GM18505 (cell line): ENCODE data around the gene CCDC106.
A peak's percentile ranks its signal among the peaks of the same experiment; 100 is the strongest.

ENCODE experiments used
- ATAC-seq: cut with Tn5 transposase; IDR thresholded peaks from one replicate; pipeline ENCODE4 v1.9.1; 2021; ENCODE audit not compliant: unreplicated experiment
- POLR2A ChIP-seq: IDR thresholded peaks from 4 replicates; pipeline ENCODE4 v1.6.1; 2011; ENCODE audit warnings: borderline replicate concordance; ENCODE audit not compliant: insufficient read depth, insufficient read length; ENCODE audit errors: extremely low read depth

Gene CCDC106

GRCh38 chr19:55654868-55655647 is 7.0 kb downstream of the CCDC106 start, which contains the start of gene U2AF2:
Gene U2AF2 (plus strand): TSS chr19:55655035. CDS start chr19:55655105, 70 bp downstream.
- peak; percentile 92 for TF ChIP-seq POLR2A
- ATAC-seq = peak; percentile 36

GRCh38 chr19:55655648-55656040 is 7.6 kb downstream of the CCDC106 start:
- TF ChIP-seq POLR2A = no peak
- no peak for ATAC-seq

- no peak for ATAC-seq
- TF ChIP-seq POLR2A = no peak
Observed at GRCh38 chr19:55656552-55656951, 8.5 kb downstream of the CCDC106 start.

- ATAC-seq = no peak
- no peak for TF ChIP-seq POLR2A
Observed at GRCh38 chr19:55656988-55657747, 9.2 kb downstream of the CCDC106 start.

- no peak for ATAC-seq
- no peak for TF ChIP-seq POLR2A
Observed at GRCh38 chr19:55658846-55659459, 10.9 kb downstream of the CCDC106 start.

- no peak for ATAC-seq
- no peak for TF ChIP-seq POLR2A
Observed at GRCh38 chr19:55659822-55660221, 11.8 kb downstream of the CCDC106 start.

GRCh38 chr19:55660404-55660803 is 12.4 kb downstream of the CCDC106 start:
- no peak for ATAC-seq
- no peak for TF ChIP-seq POLR2A

GRCh38 chr19:55660991-55661390 is 13.0 kb downstream of the CCDC106 start:
- no peak for ATAC-seq
- no peak for TF ChIP-seq POLR2A

- no peak for TF ChIP-seq POLR2A
- no peak for ATAC-seq
Observed at GRCh38 chr19:55661826-55662225, 13.8 kb downstream of the CCDC106 start.

GRCh38 chr19:55663846-55664536 is 16.0 kb downstream of the CCDC106 start:
- TF ChIP-seq POLR2A = no peak
- no peak for ATAC-seq

- TF ChIP-seq POLR2A = no peak
- ATAC-seq = no peak
Observed at GRCh38 chr19:55666343-55667005, 18.5 kb downstream of the CCDC106 start.

- no peak for ATAC-seq
- TF ChIP-seq POLR2A = no peak
Observed at GRCh38 chr19:55667006-55667381, 19.0 kb downstream of the CCDC106 start.
